Activated T-cell treated with anti-CD3 and anti-CD28 coated beads, Interleukin-2, amount 50 U/mL, for 1 hour (primary cell): ENCODE results near the gene CFB.
"Not testable (repeated sequence)": the region's sequence is repeated elsewhere in the genome, so short reads cannot be mapped to it uniquely, and the experiment has no call there.

ENCODE experiments used
- DNase-seq: peaks from one replicate; pipeline ENCODE4 v3.0.0-alpha.2; 2020

CFB gene

DNA sequence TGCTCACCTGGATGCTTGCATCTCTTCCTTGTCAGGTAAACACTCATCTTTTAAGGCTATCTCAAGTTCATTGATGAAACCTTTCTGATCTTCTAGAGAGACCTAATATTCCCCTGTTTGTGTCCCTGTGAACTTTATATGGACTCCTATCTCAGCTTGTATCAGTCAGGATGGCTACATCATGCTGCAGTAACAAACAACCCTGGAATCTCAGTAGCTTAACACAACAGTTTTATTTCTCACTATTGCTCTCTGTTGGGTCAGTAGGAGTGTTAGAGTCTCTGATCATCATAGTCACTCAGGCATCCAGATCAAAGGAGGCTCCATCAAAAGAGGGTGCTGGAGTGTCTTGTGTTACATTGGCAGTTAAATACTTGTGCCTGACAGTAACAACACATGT is 30.5 kb upstream of the CFB start:
- DNase-seq, result no peak

DNA sequence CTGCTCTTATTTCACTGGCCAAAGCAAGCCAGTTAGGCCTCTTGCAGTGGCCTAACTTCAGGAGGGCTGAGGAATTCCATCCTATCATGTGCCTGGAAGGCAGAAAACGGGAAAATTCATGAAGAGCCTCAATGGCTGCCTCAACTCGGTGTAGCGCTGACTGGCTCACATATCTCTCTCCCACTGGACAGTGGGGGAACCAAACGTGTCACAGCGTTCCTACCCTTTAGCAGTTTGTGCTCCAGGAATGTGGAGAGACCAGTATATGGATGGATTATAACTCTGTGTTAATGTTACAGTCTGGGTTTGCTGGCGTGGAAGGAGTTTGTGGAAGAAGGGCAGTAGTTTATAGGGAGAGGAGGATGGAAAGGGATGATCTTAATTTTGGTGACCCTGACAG is 30.1 kb upstream of the CFB start:
- no peak for DNase-seq

DNA sequence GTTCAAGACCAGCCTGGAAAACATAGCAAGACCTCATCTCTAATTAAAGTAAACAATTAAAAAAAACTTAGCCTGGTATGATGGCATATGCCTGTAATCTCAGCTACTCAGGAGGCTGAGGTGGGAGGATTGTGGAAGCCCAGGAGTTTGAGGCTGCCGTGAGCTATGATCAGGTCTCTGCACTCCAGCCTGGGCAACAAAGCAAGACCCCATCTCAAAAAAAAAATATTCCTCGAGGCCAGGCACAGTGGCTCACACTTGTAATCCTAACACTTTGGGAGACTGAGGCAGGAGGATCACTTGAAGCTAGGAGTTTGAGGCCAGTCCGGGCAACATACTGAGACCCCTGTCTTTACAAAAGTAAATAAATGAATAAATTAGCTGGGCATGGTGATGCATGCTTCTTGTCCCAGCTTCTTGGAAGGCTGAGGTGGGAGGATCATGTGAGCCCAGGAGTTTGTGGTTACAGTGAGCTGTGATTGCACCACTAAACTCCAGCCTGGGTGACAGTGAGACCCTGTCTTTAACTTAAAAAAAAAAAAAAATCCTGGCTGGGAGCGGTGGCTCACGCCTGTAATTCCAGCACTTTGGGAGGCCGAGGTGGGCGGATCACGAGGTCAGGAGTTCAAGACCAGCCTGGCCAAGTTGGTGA is 27.7 kb upstream of the CFB start:
- DNase-seq, result no peak

DNA sequence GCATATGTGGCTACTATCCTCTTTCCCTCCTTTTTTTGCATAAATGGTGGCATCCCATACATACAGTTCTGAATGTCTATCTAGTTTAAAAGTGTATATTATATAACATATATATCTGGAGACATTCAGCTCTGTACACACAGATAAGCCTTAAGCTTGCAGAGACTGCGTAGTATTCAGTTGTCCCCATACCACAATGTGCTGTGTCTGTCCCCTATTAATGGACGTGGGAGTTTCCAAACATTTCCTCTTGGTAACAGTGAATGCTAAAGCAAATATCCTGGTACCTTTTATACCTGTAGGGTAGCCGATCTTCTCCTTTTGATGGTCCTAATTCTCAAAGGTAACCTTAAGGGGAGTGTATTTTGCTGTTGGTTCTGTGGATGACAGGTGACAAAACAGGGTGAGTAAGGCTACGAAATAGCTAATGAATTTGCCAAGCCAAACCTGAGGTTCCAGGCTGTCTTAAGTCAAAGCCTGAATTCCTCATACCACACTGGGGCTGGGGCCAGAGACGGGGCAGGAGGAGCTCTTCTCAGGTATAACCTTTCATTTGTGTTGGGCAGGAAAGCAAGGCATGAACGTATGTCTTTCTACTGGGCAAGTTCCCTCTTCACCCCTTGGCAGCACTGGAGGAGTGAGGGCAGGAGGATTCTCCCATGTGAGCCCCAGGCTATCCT is 26.1 kb upstream of the CFB start:
- DNase-seq, result no peak

DNA sequence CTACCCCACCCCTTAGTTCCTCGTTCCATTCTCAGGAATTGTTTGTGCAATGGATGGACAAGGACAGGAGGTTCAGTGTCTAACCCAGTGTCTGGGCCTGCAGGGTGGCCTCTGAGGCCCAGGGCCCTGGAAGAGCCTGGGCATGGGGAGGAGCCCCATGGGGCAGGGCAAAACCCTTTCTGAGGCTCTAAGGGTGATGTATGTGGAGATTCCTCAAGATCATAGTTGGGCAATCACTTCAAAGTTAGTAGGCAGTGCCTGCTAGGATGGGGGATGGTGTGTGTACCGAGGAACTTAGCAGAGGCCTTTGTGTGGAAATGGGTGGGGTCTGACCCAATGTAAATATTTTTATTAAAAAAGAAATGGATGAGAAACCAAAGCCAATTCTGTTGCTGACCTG is 25.1 kb upstream of the CFB start:
- no peak for DNase-seq

DNA sequence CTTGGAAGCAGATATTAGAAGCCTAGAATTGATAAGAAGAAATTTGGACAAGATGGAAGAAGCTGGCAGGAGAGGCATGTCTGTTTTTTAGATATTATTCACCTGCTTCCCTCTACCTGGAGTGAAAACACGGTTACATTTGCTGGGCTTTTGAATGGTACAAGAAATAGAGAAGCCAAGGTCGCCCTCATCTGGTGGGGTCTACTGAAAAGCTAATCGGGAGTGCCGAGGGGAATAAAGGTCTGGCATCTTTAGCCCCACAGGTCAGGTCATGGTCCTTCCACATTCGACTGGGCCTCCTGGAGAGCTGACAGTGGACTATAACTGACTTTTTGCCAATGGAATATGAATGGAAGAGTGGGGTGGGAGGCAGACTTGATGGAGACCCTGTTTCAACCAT is 23.0 kb upstream of the CFB start:
- no peak for DNase-seq

DNA sequence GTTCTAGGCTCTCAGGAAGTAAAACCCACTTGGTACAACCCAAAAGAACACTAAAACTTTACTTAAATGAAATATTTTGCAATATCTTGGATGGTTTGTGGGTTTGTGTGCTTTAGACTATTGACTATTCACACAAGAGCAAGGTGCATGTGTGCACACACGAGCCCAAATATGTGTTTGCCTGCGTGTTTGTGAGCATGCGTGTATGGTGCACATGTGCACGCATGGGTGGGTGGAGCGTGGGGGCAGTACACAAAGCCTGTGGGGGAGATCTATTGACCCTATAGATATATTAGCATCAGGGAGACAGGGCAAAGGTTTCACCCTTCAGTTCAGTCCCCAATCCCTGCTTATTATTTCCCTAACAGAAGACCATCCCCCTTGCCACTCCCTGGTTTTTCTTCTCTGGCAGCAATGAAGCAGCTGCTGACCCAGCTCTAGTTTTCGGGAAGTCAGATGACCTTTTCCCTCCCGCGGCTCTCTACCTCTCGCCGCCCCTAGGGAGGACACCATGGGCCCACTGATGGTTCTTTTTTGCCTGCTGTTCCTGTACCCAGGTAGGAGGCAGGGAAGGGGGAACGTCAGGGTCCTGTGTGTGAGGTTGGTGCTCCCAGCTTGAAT is 18.5 kb upstream of the CFB start, which contains the start of gene C2:
Gene C2 (plus strand): TSS at position 476 of the 621 bp plus-strand sequence. CDS start 36 bp downstream, at position 512.
- no peak for DNase-seq

DNA sequence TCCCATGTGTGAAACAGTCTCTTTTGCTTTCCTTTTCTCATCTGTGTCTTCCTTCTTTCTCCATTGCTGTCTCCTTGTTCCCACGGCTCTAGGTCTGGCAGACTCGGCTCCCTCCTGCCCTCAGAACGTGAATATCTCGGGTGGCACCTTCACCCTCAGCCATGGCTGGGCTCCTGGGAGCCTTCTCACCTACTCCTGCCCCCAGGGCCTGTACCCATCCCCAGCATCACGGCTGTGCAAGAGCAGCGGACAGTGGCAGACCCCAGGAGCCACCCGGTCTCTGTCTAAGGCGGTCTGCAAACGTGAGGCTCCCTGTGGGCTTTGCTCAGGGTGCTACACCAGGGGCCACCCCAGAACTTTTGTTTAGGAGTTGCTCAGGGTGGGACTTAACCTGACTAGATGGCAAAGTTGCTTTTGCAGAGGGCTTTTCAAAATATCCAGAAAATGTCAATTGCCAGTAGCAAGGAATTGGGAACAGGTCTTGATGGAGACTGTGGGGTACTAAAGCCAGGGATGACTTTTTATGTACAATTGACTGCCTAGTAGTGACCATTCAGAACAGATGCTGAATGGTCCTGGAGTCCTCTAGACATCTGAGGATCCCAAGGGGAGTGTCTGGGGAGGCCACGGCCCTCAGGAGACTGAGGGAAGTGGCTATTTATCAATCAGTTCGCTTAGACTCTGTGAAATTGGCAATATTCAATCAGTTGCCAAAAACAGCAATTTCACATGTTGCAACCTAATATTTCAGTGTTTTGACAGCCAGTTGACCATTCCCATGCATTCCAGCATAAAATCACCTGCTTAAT is 17.8 kb upstream of the CFB start:
- DNase-seq, result no peak

DNA sequence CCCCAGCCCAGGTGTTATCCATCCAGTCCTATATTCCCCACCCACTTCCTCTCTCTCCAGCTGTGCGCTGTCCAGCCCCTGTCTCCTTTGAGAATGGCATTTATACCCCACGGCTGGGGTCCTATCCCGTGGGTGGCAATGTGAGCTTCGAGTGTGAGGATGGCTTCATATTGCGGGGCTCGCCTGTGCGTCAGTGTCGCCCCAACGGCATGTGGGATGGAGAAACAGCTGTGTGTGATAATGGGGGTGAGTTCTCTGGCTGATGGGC is 17.3 kb upstream of the CFB start:
- no peak for DNase-seq

DNA sequence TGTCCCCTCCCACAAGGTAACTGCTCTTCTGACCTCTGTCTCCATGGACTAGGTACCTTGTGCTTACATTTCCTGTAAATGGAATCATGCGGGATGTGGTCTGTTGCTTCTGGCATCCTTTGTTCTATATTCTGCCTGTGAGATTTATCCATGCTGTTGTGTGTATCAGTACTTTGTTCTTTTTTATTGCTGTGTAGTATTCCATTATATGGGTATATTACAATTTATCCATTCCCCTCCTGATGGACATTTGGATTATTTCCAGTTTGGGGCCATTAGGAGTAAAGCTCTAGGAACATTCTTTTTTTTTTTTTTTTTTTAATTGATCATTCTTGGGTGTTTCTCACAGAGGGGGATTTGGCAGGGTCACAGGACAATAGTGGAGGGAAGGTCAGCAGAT is 14.9 kb upstream of the CFB start:
- no peak for DNase-seq

DNA sequence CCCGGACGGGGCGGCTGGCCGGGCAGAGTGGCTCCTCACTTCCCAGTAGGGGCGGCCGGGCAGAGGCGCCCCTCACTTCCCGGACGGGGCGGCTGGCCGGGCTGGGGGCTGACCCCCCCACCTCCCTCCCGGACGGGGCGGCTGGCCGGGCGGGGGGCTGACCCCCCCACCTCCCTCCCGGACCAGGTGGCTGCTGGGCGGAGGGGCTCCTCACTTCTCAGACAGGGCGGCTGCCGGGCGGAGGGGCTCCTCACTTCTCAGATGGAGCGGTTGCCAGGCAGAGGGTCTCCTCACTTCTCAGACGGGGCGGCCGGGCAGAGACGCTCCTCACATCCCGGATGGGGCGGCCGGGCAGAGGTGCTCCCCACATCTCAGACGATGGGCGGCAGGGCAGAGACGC is 13.8 kb upstream of the CFB start:
- not testable (repeated sequence) for DNase-seq

DNA sequence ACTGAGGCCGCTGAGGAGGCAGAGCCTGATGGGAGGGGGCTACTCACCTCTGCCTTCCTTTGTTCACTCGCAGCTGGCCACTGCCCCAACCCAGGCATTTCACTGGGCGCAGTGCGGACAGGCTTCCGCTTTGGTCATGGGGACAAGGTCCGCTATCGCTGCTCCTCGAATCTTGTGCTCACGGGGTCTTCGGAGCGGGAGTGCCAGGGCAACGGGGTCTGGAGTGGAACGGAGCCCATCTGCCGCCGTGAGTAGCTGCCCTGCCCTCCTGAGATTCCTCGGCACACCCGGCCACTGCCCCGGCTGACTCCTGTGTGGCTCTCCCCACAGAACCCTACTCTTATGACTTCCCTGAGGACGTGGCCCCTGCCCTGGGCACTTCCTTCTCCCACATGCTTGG is 12.4 kb upstream of the CFB start:
- no peak for DNase-seq

DNA sequence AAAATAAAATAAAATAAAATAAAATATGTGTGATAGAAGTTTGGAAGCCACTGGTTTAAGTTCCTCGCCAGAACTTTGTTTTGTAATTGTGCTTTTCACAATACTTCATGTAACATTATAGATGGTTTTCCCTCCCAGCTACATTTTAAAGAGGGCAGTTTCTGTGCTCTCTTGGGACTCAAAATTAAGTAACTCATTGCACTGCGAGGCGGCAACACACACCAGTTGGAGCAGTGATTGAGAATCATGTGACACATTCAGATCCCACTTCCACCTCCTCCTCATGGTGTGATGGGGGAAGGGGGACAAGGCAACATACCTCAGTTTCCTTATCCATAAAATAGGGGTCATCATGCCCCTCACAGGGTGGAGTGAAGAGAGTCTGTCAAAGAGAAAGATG is 10.9 kb upstream of the CFB start:
- no peak for DNase-seq

DNA sequence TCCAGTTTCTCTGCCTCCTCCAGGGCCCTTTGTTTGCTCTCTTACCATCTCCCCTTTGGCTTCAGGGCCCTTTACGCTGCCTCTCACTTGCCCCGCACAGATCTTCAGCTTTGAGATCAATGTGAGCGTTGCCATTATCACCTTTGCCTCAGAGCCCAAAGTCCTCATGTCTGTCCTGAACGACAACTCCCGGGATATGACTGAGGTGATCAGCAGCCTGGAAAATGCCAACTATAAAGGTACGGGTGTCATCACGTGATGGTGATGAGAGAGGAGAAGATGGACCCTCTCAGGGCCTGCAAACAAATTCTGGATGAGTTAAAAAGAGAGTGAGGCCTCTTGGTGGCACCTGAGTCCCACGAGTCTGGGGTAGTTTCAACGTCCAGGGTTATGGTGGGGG is 10.1 kb upstream of the CFB start:
- DNase-seq, result no peak

DNA sequence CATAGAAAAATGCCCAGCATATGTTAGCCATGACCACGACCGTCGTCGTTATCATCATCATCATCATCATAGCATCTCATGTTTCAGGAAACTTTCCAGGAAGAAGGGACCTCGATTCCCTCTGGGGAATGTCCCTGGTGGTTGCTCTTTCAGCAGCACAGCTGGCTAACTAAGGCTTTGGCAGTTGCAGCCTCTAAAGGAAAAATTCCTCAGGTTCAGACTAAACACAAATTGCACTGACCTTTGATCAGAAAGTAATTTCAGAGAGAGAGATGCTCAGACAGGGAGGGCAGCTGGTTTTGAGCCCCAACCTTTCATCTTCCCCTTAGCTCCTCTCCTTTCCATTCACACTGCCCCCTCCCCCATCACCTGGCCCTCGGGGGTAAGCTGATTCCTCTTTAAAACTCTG is 5.6 kb upstream of the CFB start:
- no peak for DNase-seq

DNA sequence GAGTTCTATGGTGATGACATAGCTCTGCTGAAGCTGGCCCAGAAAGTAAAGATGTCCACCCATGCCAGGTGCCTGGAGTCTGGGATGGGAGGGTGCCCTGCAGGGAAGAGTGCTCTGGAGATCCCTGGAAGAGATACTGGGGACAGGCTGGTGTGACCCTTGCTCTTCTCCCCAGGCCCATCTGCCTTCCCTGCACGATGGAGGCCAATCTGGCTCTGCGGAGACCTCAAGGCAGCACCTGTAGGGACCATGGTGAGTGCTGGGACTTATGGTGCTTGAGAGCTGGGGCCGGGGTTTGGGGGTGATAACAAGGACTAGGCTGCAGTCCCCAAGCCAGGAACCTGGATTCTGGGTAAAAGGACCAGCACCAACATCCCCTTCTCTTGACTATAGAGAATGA is 2.2 kb upstream of the CFB start:
- DNase-seq, result no peak

DNA sequence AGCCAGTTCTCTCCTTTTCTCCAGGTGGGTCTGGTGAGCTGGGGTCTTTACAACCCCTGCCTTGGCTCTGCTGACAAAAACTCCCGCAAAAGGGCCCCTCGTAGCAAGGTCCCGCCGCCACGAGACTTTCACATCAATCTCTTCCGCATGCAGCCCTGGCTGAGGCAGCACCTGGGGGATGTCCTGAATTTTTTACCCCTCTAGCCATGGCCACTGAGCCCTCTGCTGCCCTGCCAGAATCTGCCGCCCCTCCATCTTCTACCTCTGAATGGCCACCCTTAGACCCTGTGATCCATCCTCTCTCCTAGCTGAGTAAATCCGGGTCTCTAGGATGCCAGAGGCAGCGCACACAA is 765 bp upstream of the CFB start:
- DNase-seq, result no peak

DNA sequence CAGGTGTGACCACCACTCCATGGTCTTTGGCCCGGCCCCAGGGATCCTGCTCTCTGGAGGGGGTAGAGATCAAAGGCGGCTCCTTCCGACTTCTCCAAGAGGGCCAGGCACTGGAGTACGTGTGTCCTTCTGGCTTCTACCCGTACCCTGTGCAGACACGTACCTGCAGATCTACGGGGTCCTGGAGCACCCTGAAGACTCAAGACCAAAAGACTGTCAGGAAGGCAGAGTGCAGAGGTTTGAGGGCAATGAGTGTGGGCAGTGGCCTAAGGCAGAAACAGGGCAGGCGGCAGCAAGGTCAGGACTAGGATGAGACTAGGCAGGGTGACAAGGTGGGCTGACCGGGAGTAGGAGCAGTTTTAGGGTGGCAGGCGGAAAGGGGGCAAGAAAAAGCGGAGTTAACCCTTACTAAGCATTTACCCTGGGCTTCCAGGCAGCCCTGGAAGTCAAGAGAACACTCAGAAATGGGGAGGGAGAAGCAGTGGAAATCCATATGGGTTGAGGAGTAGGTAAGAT is 533 bp downstream of the CFB start:
- DNase-seq, result no peak

DNA sequence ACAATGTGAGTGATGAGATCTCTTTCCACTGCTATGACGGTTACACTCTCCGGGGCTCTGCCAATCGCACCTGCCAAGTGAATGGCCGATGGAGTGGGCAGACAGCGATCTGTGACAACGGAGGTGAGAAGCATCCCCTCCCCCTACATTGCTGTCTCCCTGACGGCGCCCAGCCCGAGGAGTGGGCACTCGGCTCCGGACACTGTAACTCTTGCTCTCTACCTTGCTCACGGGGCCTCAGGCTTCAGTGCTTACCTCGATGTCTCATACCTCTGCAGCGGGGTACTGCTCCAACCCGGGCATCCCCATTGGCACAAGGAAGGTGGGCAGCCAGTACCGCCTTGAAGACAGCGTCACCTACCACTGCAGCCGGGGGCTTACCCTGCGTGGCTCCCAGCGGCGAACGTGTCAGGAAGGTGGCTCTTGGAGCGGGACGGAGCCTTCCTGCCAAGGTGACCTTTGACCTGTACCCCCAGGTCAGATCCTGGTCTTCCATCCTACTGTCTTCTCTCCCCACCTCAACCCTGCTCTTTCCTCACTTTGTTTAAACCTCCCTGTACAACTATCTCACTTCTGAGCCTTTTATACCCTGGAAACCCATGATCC is 1.3 kb downstream of the CFB start:
- DNase-seq, result no peak

DNA sequence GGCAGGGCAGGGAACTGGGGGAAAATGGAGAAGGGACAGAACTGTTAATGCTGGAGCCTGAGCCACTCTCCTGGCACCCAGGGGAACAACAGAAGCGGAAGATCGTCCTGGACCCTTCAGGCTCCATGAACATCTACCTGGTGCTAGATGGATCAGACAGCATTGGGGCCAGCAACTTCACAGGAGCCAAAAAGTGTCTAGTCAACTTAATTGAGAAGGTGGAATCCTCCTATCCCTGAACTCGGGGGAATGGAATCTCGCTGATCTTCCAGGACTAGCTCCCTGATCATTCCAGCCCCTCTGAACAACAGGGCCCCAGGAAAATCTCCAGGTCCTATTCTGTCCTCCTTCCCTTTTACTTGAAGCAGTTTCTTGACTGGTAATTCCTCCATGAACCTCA is 2.0 kb downstream of the CFB start:
- DNase-seq, result no peak

DNA sequence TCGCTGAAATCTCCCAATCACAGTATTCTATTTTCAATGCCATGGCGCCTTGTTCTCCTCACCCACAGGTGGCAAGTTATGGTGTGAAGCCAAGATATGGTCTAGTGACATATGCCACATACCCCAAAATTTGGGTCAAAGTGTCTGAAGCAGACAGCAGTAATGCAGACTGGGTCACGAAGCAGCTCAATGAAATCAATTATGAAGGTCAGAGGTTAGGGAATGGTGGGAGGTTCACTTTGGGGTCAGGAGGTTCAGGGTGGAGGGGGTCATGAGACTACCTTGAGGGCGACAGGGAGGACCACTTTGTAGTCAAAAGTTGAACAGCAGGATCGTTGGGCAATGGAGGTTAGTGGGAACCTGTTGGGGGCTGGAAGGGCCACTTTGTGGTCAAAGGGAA is 2.4 kb downstream of the CFB start:
- no peak for DNase-seq

DNA sequence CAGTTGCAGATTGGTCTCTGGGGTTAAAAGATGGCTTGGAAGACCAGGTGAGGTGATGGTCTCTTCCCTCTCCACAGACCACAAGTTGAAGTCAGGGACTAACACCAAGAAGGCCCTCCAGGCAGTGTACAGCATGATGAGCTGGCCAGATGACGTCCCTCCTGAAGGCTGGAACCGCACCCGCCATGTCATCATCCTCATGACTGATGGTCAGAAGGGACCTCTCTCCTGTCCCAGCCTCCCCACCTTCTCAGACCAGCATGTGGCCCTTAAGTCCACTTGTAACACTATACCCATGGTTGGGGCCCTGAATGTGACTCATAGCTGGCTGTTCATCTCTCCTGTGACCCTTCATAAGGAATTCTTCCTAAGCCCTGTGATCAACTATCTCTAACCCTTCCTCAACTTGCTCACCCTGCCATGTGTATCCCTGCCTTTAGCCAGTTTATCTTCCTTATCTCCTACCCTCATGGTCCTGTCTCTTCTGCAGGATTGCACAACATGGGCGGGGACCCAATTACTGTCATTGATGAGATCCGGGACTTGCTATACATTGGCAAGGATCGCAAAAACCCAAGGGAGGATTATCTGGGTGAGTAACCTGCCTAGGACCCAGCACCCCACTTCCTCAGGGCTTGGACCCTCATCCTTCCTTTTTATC is 3.0 kb downstream of the CFB start:
- DNase-seq, result no peak
